CD4-positive, alpha-beta memory T cell (primary cell): ENCODE measurements around the gene API5. TPM values are rescaled to one million over a fixed set of nuclear protein-coding genes. Genes with fewer than 3 reads are reported as not detected.

Source experiments
- CTCF ChIA-PET: fragments of 350-600 bp; sonication (Branson Sonifier 250); formaldehyde crosslinking; loops from one replicate; lab custom pipeline; 2021; ENCODE audit warnings: inconsistent platforms; ENCODE audit not compliant: partially characterized antibody; lab: Charles Lee
- POLR2A ChIA-PET: fragments of 350-600 bp; sonication (Branson Sonifier 250); formaldehyde crosslinking; loops from one replicate; lab custom pipeline; 2021; ENCODE audit not compliant: partially characterized antibody; lab: Charles Lee
- DNase-seq, 5 donors: peaks; one replicate each; pipeline versions ENCODE4 v3.0.0 to v3.0.0-alpha.2; 2020 to 2022; ENCODE audit warnings: mixed read lengths in 1 of 5
- H3K27ac ChIP-seq: one replicate; pipeline ENCODE4 v1.7.0; 2013; ENCODE audit warnings: low read depth, low read length
- H3K27me3 ChIP-seq: 2 replicates; pipeline ENCODE4 v1.7.0; 2013; ENCODE audit warnings: mild to moderate bottlenecking, low read length, moderate library complexity; ENCODE audit not compliant: insufficient read depth
- H3K36me3 ChIP-seq: 2 replicates; pipeline ENCODE4 v1.7.0; 2013; ENCODE audit warnings: mild to moderate bottlenecking, low read length, moderate library complexity; ENCODE audit not compliant: insufficient read depth
- H3K4me1 ChIP-seq: 2 replicates; pipeline ENCODE4 v1.7.0; 2013; ENCODE audit warnings: mild to moderate bottlenecking, low read length, moderate library complexity; ENCODE audit not compliant: insufficient read depth
- H3K4me3 ChIP-seq, 2 donors: one replicate each; pipeline ENCODE4 v1.7.0; 2013; ENCODE audit warnings: low read length in 2 of 2, mild to moderate bottlenecking in 1 of 2
- H3K9me3 ChIP-seq, 2 donors: one replicate each; pipeline ENCODE4 v1.7.0; 2013; ENCODE audit warnings: low read length in 2 of 2, control low read depth in 1 of 2; ENCODE audit not compliant: control insufficient read depth in 1 of 2
- H3K27ac Mint-ChIP-seq, 7 donors: one replicate each; pipeline ENCODE4 v1.8.0; 2020 to 2021; ENCODE audit warnings: mixed read lengths in 7 of 7, mild to moderate bottlenecking in 6 of 7, inconsistent platforms in 3 of 7, moderate library complexity in 3 of 7
- H3K27me3 Mint-ChIP-seq, 2 donors: one replicate each; pipeline ENCODE4 v1.8.0; 2020 to 2021; ENCODE audit warnings: mixed read lengths in 2 of 2
- H3K36me3 Mint-ChIP-seq, 2 donors: one replicate each; pipeline ENCODE4 v1.8.0; 2020 to 2021; ENCODE audit warnings: mixed read lengths in 2 of 2, inconsistent platforms in 1 of 2, mild to moderate bottlenecking in 1 of 2
- H3K4me1 Mint-ChIP-seq, 4 donors: one replicate each; pipeline ENCODE4 v1.8.0; 2020 to 2021; ENCODE audit warnings: mixed read lengths in 4 of 4, mild to moderate bottlenecking in 1 of 4
- H3K4me3 Mint-ChIP-seq, 8 donors: one replicate each; pipeline ENCODE4 v1.8.0; 2020 to 2021; ENCODE audit warnings: mixed read lengths in 8 of 8, mild to moderate bottlenecking in 7 of 8, moderate library complexity in 6 of 8, inconsistent platforms in 3 of 8
- H3K9me3 Mint-ChIP-seq, 8 donors: one replicate each; pipeline ENCODE4 v1.8.0; 2020 to 2021; ENCODE audit warnings: mixed read lengths in 8 of 8, mild to moderate bottlenecking in 5 of 8, inconsistent platforms in 3 of 8, moderate library complexity in 1 of 8
- intact Hi-C: fragments of 100-400 bp; cut with micrococcal nuclease; formaldehyde crosslinking; loops from one replicate; pipeline ENCODE4 v1.15.1; 2023
- polyA plus RNA-seq, 2 donors: library from polyadenylated mRNA; unstranded; fragments of 300-500 nt; fragmentation: Illumina TruSeq; gene quantifications; one replicate each; pipeline ENCODE4 v1.2.3, GENCODE V29; 2021
- total RNA-seq, 2 experiments: library from RNA; stranded (reverse); gene quantifications; one replicate each; pipeline ENCODE4 v1.2.3, GENCODE V29; 2021

API5 gene
- total and polyA plus RNA-seq, 4 experiments from 2014 or later = 93.7 to 182 (median 119) TPM

DNA sequence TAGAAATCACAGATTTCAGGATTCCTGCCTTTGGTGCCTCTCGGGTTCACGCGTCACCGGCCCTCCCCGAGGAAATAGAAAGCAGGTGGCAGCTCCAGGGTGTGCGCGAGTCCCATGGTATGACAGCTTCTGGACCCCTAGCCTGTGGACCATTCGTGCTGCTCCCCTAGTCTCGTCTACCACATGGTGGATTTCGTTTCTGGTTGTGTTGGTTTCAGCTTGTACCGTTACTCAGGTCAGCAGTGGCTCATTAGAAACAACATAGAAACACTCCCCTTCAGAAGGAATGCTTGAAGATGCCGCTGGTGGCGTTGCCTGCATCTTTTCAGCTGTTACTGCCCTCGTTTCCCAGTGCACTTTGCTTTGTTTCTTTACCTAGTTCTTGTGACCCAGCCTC, 47.6 kb downstream of the API5 start:
- CTCF ChIA-PET = interaction anchor here (0.9 to 6.1 kb wide), 5 partner anchors 8 to 47 kb away, joined by 3 to 59 read pairs (median 3); partner anchors contain the start of gene API5
- H3K36me3 Mint-ChIP-seq = peaks cover 4 to 30% of the 10 kb centered on the region in 2 donors
- no peaks in the 10 kb centered on the region for H3K36me3 ChIP-seq
- H3K9me3 ChIP-seq = no peaks in the 10 kb centered on the region
- peak overlapping the region; percentile 94 to 100 (median 99) for H3K4me3 Mint-ChIP-seq
- peak overlapping the region; percentile 92 for H3K27ac ChIP-seq
- no peaks in the 10 kb centered on the region for H3K27me3 ChIP-seq
- H3K9me3 Mint-ChIP-seq = peaks cover 0 to 2% (median 0%) of the 10 kb centered on the region in 8 donors
- peak overlapping the region; percentile 96 to 99 (median 98) for H3K27ac Mint-ChIP-seq
- peak overlapping the region; percentile 51 to 89 for H3K4me3 ChIP-seq
- intact Hi-C loops = loop anchor here (2.0 kb wide), 1 partner anchor 321 kb away; the partner anchor contains the start of gene HSD17B12
- peak in 2 of 5 donors; percentile 42 to 46 for DNase-seq
- H3K27me3 Mint-ChIP-seq = no peaks in the 10 kb centered on the region
- peaks cover 32% of the 10 kb centered on the region for H3K4me1 ChIP-seq
- POLR2A ChIA-PET = interaction anchor here (1.2 to 5.6 kb wide), 6 partner anchors 8 to 321 kb away, joined by 3 to 61 read pairs (median 6); partner anchors contain the start of genes API5 and HSD17B12
- peaks cover 31 to 65% (median 51%) of the 10 kb centered on the region in 4 donors for H3K4me1 Mint-ChIP-seq

DNA sequence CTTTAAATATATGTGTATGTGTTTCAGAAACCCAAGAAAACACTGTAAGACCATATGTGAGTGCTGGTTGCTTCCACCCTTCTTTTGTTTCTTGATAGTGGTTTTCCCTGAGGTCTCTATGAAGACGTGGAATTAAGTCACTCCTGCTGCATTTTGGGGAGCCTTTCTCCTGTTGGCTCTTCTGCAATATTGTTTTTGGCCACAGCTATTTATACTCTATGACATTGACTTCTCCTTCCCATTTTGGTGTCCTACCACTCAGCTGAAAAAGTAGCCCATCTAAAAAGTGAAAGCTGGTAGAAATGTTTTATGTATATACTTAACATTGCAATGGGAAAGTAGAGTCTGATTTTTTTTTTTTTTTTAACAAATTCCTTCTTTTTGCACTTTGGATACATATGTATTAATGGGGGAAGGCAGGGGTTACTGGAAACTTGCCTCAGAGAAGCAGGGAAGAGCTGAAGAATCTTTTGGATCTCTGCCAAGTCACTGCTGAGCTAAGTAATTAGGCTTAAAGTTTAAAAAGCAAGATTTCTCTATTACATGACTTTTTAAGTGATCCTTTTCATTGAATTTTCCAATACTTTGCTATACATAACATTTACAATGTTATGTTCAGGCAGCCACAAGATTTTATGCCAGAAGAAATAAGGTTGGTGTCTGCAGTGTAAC, 48.7 kb downstream of the API5 start:
- no peak for DNase-seq
- Histone ChIP-seq H3K27me3 (no peaks in the 10 kb centered on the region), H3K4me1 (peaks cover 32% of the 10 kb centered on the region), H3K9me3 (no peaks in the 10 kb centered on the region), H3K4me3 (peak overlapping the region; percentile 51 to 89), H3K27ac (no peak overlapping the region), H3K36me3 (no peaks in the 10 kb centered on the region)
- Mint-ChIP-seq H3K27me3 (no peaks in the 10 kb centered on the region), H3K9me3 (peaks cover 0 to 2% (median 0%) of the 10 kb centered on the region in 8 donors), H3K36me3 (peaks cover 4 to 33% of the 10 kb centered on the region in 2 donors), H3K4me1 (peaks cover 32 to 67% (median 53%) of the 10 kb centered on the region in 4 donors), H3K4me3 (peak overlapping the region; percentile 94 to 100 (median 99)), H3K27ac (peak overlapping the region in 6 of 7 donors; percentile 52 to 99 (median 98))
- ChIA-PET CTCF (interaction anchor here (6.1 kb wide), 1 partner anchor 48 kb away, joined by 59 read pairs; the partner anchor contains the start of gene API5), POLR2A (interaction anchor here (5.6 kb wide), 1 partner anchor 48 kb away, joined by 61 read pairs; the partner anchor contains the start of gene API5)
- intact Hi-C loops = no loop called here

DNA sequence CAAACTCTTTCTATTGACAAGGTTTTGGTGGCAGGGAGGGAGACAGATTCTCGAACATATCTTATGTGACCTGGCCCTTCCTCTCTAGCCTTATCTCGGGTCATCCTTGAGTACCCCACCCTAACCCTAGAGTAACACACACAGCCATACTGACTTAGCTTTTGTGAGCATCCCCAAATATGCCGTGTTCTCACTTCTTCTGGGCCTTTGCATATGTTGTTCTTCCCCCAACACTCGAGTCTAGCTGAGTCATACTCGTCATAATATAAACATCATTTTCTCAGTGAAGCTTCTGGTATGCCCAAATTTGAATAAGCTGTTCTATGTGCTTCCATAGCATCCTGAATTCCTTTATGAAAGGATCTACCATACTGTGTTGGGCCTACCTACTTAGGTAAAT, 54.9 kb downstream of the API5 start:
- Histone ChIP-seq H3K9me3 (no peaks in the 10 kb centered on the region), H3K27me3 (no peaks in the 10 kb centered on the region), H3K27ac (no peak overlapping the region), H3K4me1 (peaks cover 37% of the 10 kb centered on the region), H3K4me3 (no peak overlapping the region), H3K36me3 (peaks cover 5% of the 10 kb centered on the region)
- Mint-ChIP-seq H3K27me3 (no peaks in the 10 kb centered on the region), H3K4me1 (peaks cover 35 to 67% (median 50%) of the 10 kb centered on the region in 4 donors), H3K27ac (peak overlapping the region in 1 of 7 donors; percentile 2), H3K9me3 (no peaks in the 10 kb centered on the region), H3K36me3 (peaks cover 9 to 51% of the 10 kb centered on the region in 2 donors), H3K4me3 (no peak overlapping the region)
- CTCF ChIA-PET = interaction anchor here (0.9 to 2.0 kb wide), 3 partner anchors 9 to 55 kb away, joined by 3 to 5 read pairs (median 5); partner anchors contain the start of gene API5
- DNase-seq = no peak
- intact Hi-C loops = no loop called here
- POLR2A ChIA-PET = interaction anchor here (1.6 kb wide), 1 partner anchor 8 kb away, joined by 7 read pairs; the partner anchor contains the start of gene TTC17

DNA sequence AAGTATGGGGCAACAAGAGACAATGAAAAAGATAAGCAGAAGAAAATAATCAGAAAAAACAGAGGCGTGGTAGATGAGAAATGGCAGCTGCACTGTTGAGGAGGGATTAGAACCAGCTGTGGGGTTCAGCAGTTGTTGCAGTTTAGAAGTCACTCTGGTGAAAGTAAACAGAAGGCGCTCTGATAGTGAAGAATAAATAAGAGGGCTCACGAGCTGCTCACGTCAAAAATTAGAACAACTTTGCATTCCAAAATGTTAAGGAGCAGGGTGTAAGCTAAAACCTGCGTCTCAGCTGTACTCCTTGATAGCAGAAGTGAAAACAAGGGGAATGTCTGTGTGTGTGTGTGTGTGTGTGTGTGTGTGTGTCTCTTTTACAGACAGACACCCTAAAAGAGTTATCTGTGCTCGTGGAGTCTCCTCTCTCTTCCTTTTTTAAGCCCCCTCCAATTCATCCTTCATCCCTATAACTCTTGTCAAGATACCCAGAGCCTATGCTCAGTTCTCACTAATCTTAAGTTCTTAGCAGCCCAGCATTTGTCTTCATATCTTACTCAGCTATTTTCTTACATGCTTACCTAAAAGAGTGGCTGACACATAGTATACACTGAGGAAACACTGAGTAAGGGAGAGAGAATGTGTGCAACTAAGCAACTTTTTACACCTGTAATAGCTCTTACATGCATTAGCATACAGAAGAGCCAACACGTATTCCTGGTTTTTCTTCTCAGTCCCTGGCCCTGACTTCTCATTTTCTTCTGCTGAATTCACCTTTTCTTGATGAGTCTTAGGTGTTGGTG, 55.8 kb downstream of the API5 start:
- H3K36me3 ChIP-seq = peaks cover 5% of the 10 kb centered on the region
- peaks cover 9 to 50% of the 10 kb centered on the region in 2 donors for H3K36me3 Mint-ChIP-seq
- no peaks in the 10 kb centered on the region for H3K9me3 Mint-ChIP-seq
- no peaks in the 10 kb centered on the region for H3K9me3 ChIP-seq
- no peaks in the 10 kb centered on the region for H3K27me3 Mint-ChIP-seq
- peak overlapping the region in 3 of 7 donors; percentile 20 to 82 (median 38) for H3K27ac Mint-ChIP-seq
- no peak for DNase-seq
- no peaks in the 10 kb centered on the region for H3K27me3 ChIP-seq
- H3K4me1 Mint-ChIP-seq = peaks cover 32 to 58% (median 44%) of the 10 kb centered on the region in 4 donors
- no peak overlapping the region for H3K4me3 ChIP-seq
- peaks cover 38% of the 10 kb centered on the region for H3K4me1 ChIP-seq
- ChIA-PET POLR2A (interaction anchor here (1.6 kb wide), 1 partner anchor 9 kb away, joined by 7 read pairs; the partner anchor contains the start of gene TTC17), CTCF (interaction anchor here (0.7 to 2.0 kb wide), 5 partner anchors 8 to 56 kb away, joined by 3 to 5 read pairs (median 3); partner anchors contain the start of gene API5)
- no peak overlapping the region for H3K4me3 Mint-ChIP-seq
- intact Hi-C loops = no loop called here
- H3K27ac ChIP-seq = no peak overlapping the region

DNA sequence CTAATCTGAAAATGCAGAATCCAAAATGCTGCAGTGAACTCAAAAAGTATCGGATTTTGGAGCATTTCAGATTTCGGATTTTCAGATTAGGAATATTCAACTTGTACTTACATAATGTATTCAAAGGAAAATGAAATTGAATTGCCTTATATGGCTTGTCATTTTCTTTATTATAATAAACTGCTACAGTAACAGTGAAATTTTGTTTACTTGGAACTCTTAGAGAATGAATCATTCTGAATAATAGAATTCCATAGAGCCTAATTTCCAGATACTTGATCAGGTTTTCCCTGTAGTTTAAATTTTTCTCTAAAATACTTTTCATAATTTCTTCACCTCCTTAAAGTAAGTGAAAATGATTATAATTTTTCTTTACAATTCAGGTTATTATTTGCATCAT, 64.3 kb downstream of the API5 start:
- no peak overlapping the region for H3K4me3 ChIP-seq
- H3K27me3 ChIP-seq = no peaks in the 10 kb centered on the region
- peaks cover 11% of the 10 kb centered on the region for H3K36me3 ChIP-seq
- H3K9me3 ChIP-seq = no peaks in the 10 kb centered on the region
- Mint-ChIP-seq H3K27ac (no peak overlapping the region), H3K4me1 (peaks cover 18 to 33% (median 23%) of the 10 kb centered on the region in 4 donors), H3K4me3 (no peak overlapping the region), H3K36me3 (peaks cover 12 to 46% of the 10 kb centered on the region in 2 donors), H3K9me3 (no peaks in the 10 kb centered on the region), H3K27me3 (no peaks in the 10 kb centered on the region)
- H3K4me1 ChIP-seq = peaks cover 6% of the 10 kb centered on the region
- intact Hi-C loops = no loop called here
- H3K27ac ChIP-seq = no peak overlapping the region
- POLR2A ChIA-PET = no interaction called here
- CTCF ChIA-PET = no interaction called here
- DNase-seq = no peak

DNA sequence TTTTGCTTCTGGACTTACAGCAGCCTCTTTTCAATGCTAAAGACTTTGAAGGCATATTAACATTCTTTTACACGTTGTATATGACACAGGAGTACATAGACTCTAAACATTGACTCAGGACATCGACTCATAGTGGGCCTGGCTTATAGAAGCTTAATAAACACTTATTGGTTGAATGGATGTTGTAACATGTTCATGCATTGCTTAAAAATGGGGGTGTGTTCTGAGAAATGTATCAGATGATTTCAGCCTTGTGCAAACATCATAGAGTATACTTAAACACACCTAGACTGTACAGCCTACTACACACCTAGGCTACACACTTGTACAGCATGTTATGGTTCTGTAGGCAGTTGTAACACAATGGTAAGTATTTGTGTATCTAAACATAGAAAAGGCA, 64.8 kb downstream of the API5 start:
- Mint-ChIP-seq H3K4me3 (no peak overlapping the region), H3K36me3 (peaks cover 13 to 49% of the 10 kb centered on the region in 2 donors)

More for the DNA sequence above, 64.8 kb downstream of the API5 start:
- Histone ChIP-seq H3K9me3 (no peaks in the 10 kb centered on the region), H3K4me1 (peaks cover 4% of the 10 kb centered on the region), H3K4me3 (no peak overlapping the region), H3K27me3 (no peaks in the 10 kb centered on the region), H3K27ac (no peak overlapping the region), H3K36me3 (peaks cover 11% of the 10 kb centered on the region)
- intact Hi-C loops = no loop called here
- Mint-ChIP-seq H3K27ac (no peak overlapping the region), H3K4me1 (peaks cover 18 to 33% (median 24%) of the 10 kb centered on the region in 4 donors), H3K27me3 (no peaks in the 10 kb centered on the region), H3K9me3 (no peaks in the 10 kb centered on the region)
- no peak for DNase-seq
- ChIA-PET CTCF (no interaction called here), POLR2A (no interaction called here)
